Thyroid gland (tissue), 4 donors: ENCODE results near the gene SNCB. TPM values are rescaled to one million over a fixed set of nuclear protein-coding genes. Genes with fewer than 3 reads are reported as not detected.

ENCODE experiments used
- DNase-seq, 2 donors: peaks; one replicate each; pipeline ENCODE4 v3.0.0-alpha.2; 2019
- H3K27ac ChIP-seq, 3 donors: fragments of 200-600 bp; sonication (generic); 1 replicate in 2 of 3; 2 replicates in 1 of 3; pipeline ENCODE4 v1.5.1; 2016 to 2019; ENCODE audit warnings: mild to moderate bottlenecking in 1 of 3, moderate library complexity in 1 of 3
- H3K27me3 ChIP-seq: fragments of 200-600 bp; sonication (generic); one replicate; pipeline ENCODE4 v1.5.1; 2019
- H3K36me3 ChIP-seq, 2 donors: fragments of 200-600 bp; sonication (generic); one replicate each; pipeline ENCODE4 v1.5.1; 2016 to 2019
- H3K4me1 ChIP-seq, 2 donors: fragments of 200-600 bp; sonication (generic); one replicate each; pipeline ENCODE4 v1.5.1; 2017 to 2019
- H3K4me3 ChIP-seq, 3 donors: fragments of 200-600 bp; sonication (generic); replicated peaks in 1 of 3; 1 replicate in 2 of 3; 2 replicates in 1 of 3; pipeline ENCODE4 v1.5.1; 2016; ENCODE audit warnings: mild to moderate bottlenecking in 1 of 3
- H3K9me3 ChIP-seq: fragments of 200-600 bp; sonication (generic); one replicate; pipeline ENCODE4 v1.5.1; 2017
- CTCF ChIP-seq, 6 experiments: fragments of 200-600 bp in 3 of 6; fragments of 450-650 bp in 3 of 6; sonication (generic) in 3 of 6; IDR thresholded peaks; one replicate each; pipeline ENCODE4 v1.5.1; 2016 to 2019; ENCODE audit warnings: antibody characterized with exemption in 6 of 6, mild to moderate bottlenecking in 2 of 6, inconsistent platforms in 1 of 6, moderate library complexity in 1 of 6
- POLR2A ChIP-seq, 2 donors: fragments of 450-650 bp; IDR thresholded peaks; one replicate each; pipeline ENCODE4 v1.6.1; 2017; ENCODE audit warnings: antibody characterized with exemption in 2 of 2, mild to moderate bottlenecking in 2 of 2, moderate library complexity in 1 of 2
- WGBS, 2 donors: methylation state at CpG; one replicate each; pipeline ENCODE4 v1.1.5; 2017; 5-methylcytosine and 5-hydroxymethylcytosine counted together
- intact Hi-C: fragments of 100-400 bp; cut with DNase I; formaldehyde crosslinking; loops from one replicate; pipeline ENCODE4 v1.15.1; 2023
- total RNA-seq, 4 donors: library from RNA; depleted of rRNA; stranded (reverse); fragments of >200 nt; gene quantifications; one replicate each; pipeline ENCODE4 v1.2.3, GENCODE V29; 2016

Gene SNCB
- total RNA-seq, 4 donors from 2014 or later = not detected

- intact Hi-C loops = no loop called here
- H3K4me1 ChIP-seq = peaks cover 3 to 15% of the 10 kb centered on the region in 2 donors
- no peaks in the 10 kb centered on the region for H3K36me3 ChIP-seq
- TF ChIP-seq POLR2A (IDR thresholded peaks at IDR 0.05) (no peak), CTCF (IDR thresholded peaks at IDR 0.05) (no peak)
- no peak overlapping the region for H3K27ac ChIP-seq
- no peak overlapping the region for H3K4me3 ChIP-seq
- H3K9me3 ChIP-seq = no peaks in the 10 kb centered on the region
- DNase-seq = no peak
- WGBS, 2 donors = 45 to 55% methylated on average over 21 to 25 of the region's 25 CpGs
- H3K27me3 ChIP-seq = peaks cover 25% of the 10 kb centered on the region
Observed at GRCh38 chr5:176625966-176626875, 4.1 kb downstream of the SNCB start.

DNA sequence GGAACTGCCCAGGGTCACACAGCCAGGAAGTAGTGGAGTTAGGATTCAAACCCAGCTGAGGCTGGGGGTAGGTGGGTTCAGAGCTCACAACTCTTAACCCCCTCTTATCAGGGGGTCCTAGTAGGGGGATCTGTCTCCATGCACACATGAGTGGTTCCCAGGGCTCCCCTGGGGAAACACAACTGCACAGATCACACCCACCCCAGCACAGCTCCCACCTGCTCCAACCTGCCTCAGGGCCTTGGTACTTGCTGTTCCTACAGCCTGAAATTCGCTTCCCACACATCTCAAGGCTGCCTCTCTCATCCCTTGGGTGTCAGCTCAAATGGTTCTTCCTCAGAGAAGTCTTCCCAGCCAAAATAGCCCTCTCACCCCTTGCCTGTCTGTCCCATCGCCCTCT lies 4.8 kb downstream of the SNCB start:
- intact Hi-C loops = no loop called here
- 81 to 85% methylated on average over 2 of the region's 2 CpGs for WGBS, 2 donors
- no peak overlapping the region for H3K27ac ChIP-seq
- no peaks in the 10 kb centered on the region for H3K9me3 ChIP-seq
- H3K27me3 ChIP-seq = peaks cover 27% of the 10 kb centered on the region
- H3K4me1 ChIP-seq = peaks cover 1 to 15% of the 10 kb centered on the region in 2 donors
- H3K4me3 ChIP-seq = no peak overlapping the region
- DNase-seq = no peak
- H3K36me3 ChIP-seq = no peaks in the 10 kb centered on the region
- TF ChIP-seq CTCF (IDR thresholded peaks at IDR 0.05) (no peak), POLR2A (IDR thresholded peaks at IDR 0.05) (no peak)

GRCh38 chr5:176624938-176625337 lies 5.4 kb downstream of the SNCB start:
- Histone ChIP-seq H3K27ac (no peak overlapping the region), H3K36me3 (no peaks in the 10 kb centered on the region), H3K27me3 (peaks cover 31% of the 10 kb centered on the region), H3K9me3 (no peaks in the 10 kb centered on the region), H3K4me1 (peaks cover 0 to 15% of the 10 kb centered on the region in 2 donors), H3K4me3 (no peak overlapping the region)
- intact Hi-C loops = no loop called here
- WGBS, 2 donors = 65 to 74% methylated on average over 9 of the region's 9 CpGs
- no peak for TF ChIP-seq POLR2A (IDR thresholded peaks at IDR 0.05)
- no peak for TF ChIP-seq CTCF (IDR thresholded peaks at IDR 0.05)
- no peak for DNase-seq

GRCh38 chr5:176624142-176624541 lies 6.2 kb downstream of the SNCB start:
- TF ChIP-seq POLR2A (IDR thresholded peaks at IDR 0.05) (no peak), CTCF (IDR thresholded peaks at IDR 0.05) (no peak)
- 70 to 78% methylated on average over 4 of the region's 4 CpGs for WGBS, 2 donors
- H3K27ac ChIP-seq = no peak overlapping the region

GRCh38 chr5:176621661-176622079 lies 8.7 kb downstream of the SNCB start:
- no peak overlapping the region for H3K27ac ChIP-seq
- intact Hi-C loops = no loop called here
- H3K36me3 ChIP-seq = no peaks in the 10 kb centered on the region
- H3K9me3 ChIP-seq = no peaks in the 10 kb centered on the region
- TF ChIP-seq POLR2A (IDR thresholded peaks at IDR 0.05) (no peak), CTCF (IDR thresholded peaks at IDR 0.05) (no peak)
- WGBS, 2 donors = 51 to 52% methylated on average over 8 to 9 of the region's 13 CpGs
- DNase-seq = no peak
- H3K27me3 ChIP-seq = peaks cover 16% of the 10 kb centered on the region
- no peak overlapping the region for H3K4me3 ChIP-seq
- H3K4me1 ChIP-seq = peaks cover 0 to 15% of the 10 kb centered on the region in 2 donors

More at GRCh38 chr5:176624142-176624541, 6.2 kb downstream of the SNCB start:
- H3K4me1 ChIP-seq = peaks cover 0 to 13% of the 10 kb centered on the region in 2 donors
- no peaks in the 10 kb centered on the region for H3K9me3 ChIP-seq
- DNase-seq = no peak
- H3K27me3 ChIP-seq = peaks cover 29% of the 10 kb centered on the region
- no peak overlapping the region for H3K4me3 ChIP-seq
- H3K36me3 ChIP-seq = no peaks in the 10 kb centered on the region
- intact Hi-C loops = no loop called here
